K562 (cell line): ENCODE measurements around the gene INSL3. TPM values are rescaled to one million over a fixed set of nuclear protein-coding genes. Genes with fewer than 3 reads are reported as not detected.

ENCODE experiments used
- ATAC-seq: fragments of 200-7000 bp; cut with Tn5 transposase; 3 replicates; pipeline ENCODE4 v1.9.1; 2020; ENCODE audit warnings: moderate library complexity
- BruUV-seq: library from RNA; stranded (reverse); fragments of 400-500 nt; replicated peaks from 2 replicates; lab custom pipeline; 2021; lab: Mats Ljungman, UMichigan
- CTCF ChIA-PET: fragments of 300-600 bp; formaldehyde crosslinking; extraction: SDS; loops from one replicate; lab custom pipeline; 2021; ENCODE audit warnings: low intra/inter-chr PET ratio; lab: Yijun Ruan, JAX
- POLR2A ChIA-PET: fragments of 300-600, 350-650 bp; sonication (Branson Sonifier 250); formaldehyde crosslinking; extraction: SDS; loops from one replicate; lab custom pipeline; 2021; ENCODE audit warnings: antibody characterized with exemption, inconsistent platforms; lab: Yijun Ruan, JAX
- DNase-seq, 4 experiments: peaks; one replicate each; pipeline versions ENCODE4 v3.0.0 to v3.0.0-alpha.2; 2011 to 2018; ENCODE audit warnings: low spot score in 3 of 4, mixed read lengths in 3 of 4; ENCODE audit errors: extremely low read depth in 1 of 4
- FAIRE-seq: peaks from 2 replicates; lab custom pipeline; 2011; peaks lifted over from hg19 to GRCh38; lab: Jason Lieb, UNC
- H2AFZ ChIP-seq: 2 replicates; pipeline ENCODE4 v1.6.0; 2011; ENCODE audit warnings: low read depth, low read length, control low read depth, inconsistent platforms
- H3K27ac ChIP-seq: fragments of 200-600 bp; 3 replicates; pipeline ENCODE4 v1.8.0; 2011; ENCODE audit warnings: low read depth, mild to moderate bottlenecking, control low read depth, inconsistent platforms, low read length, moderate library complexity, mixed read lengths; ENCODE audit errors: extremely low read depth
- H3K27me3 ChIP-seq, 2 experiments: fragments of 300-600 bp in 1 of 2; 2 replicates in 1 of 2; 3 replicates in 1 of 2; pipeline versions ENCODE4 v1.6.0 to v1.8.0; 2011; ENCODE audit warnings: inconsistent platforms in 2 of 2, low read length in 2 of 2, mild to moderate bottlenecking in 1 of 2, mixed read lengths in 1 of 2, moderate library complexity in 1 of 2; ENCODE audit not compliant: control insufficient read depth in 2 of 2, insufficient read depth in 2 of 2
- H3K36me3 ChIP-seq: fragments of 300-600 bp; 3 replicates; pipeline ENCODE4 v1.8.0; 2011; ENCODE audit warnings: mild to moderate bottlenecking, low read length, inconsistent platforms; ENCODE audit not compliant: control insufficient read depth, insufficient read depth
- H3K4me1 ChIP-seq, 2 experiments: fragments of 200-600 bp in 1 of 2; replicated peaks in 1 of 2; 2 replicates in 1 of 2; 3 replicates in 1 of 2; pipeline versions ENCODE4 v1.5.1 to v1.8.0; 2011; ENCODE audit warnings: inconsistent platforms in 2 of 2, low read length in 2 of 2, mild to moderate bottlenecking in 1 of 2, mixed read lengths in 1 of 2, moderate library complexity in 1 of 2; ENCODE audit not compliant: control insufficient read depth in 2 of 2, insufficient read depth in 2 of 2
- H3K4me2 ChIP-seq: 2 replicates; pipeline ENCODE4 v1.6.1; 2011; ENCODE audit warnings: low read length, control low read depth, inconsistent platforms, mixed read lengths; ENCODE audit not compliant: insufficient read depth
- H3K4me3 ChIP-seq: fragments of 200-600 bp; sonication (generic), shearing (Covaris generic); 2 replicates; pipeline ENCODE4 v1.5.1; 2016; ENCODE audit warnings: control low read depth, inconsistent platforms
- H3K79me2 ChIP-seq: fragments of 200-600 bp; 3 replicates; pipeline ENCODE4 v1.8.0; 2011; ENCODE audit warnings: low read length, inconsistent platforms; ENCODE audit not compliant: control insufficient read depth, insufficient read depth
- H3K9ac ChIP-seq, 2 experiments: 2 replicates each; pipeline versions ENCODE4 v1.6.0 to v1.6.1; 2011; ENCODE audit warnings: low read depth in 2 of 2, low read length in 2 of 2, control low read depth in 1 of 2, inconsistent platforms in 1 of 2, mild to moderate bottlenecking in 1 of 2, mixed read lengths in 1 of 2; ENCODE audit not compliant: insufficient read depth in 1 of 2
- H3K9me1 ChIP-seq: one replicate; pipeline ENCODE4 v1.6.0; 2011; ENCODE audit warnings: inconsistent platforms, mild to moderate bottlenecking, low read length, moderate library complexity; ENCODE audit not compliant: control insufficient read depth, insufficient read depth
- H3K9me3 ChIP-seq: replicated peaks from 2 replicates; pipeline ENCODE4 v1.5.1; 2011; ENCODE audit warnings: low read depth, low read length, inconsistent platforms; ENCODE audit not compliant: control insufficient read depth, insufficient read depth
- H4K20me1 ChIP-seq: replicated peaks from 2 replicates; pipeline ENCODE4 v1.6.1; 2011; ENCODE audit warnings: low read length, inconsistent platforms, mixed read lengths; ENCODE audit not compliant: control insufficient read depth, insufficient read depth
- ATF1 ChIP-seq, 2 experiments: fragments of 450-650 bp in 1 of 2; IDR thresholded peaks; 2 replicates each; pipeline ENCODE4 v1.6.1; 2016; ENCODE audit warnings: missing compliant biosample characterization in 1 of 2, missing genetic modification characterization in 1 of 2
- CREB1 ChIP-seq, 2 experiments: sonication (generic) in 1 of 2; formaldehyde crosslinking in 1 of 2; IDR thresholded peaks; 2 replicates each; pipeline versions ENCODE4 v1.6.1 to v1.8.0; 2012 to 2022; ENCODE audit warnings: inconsistent platforms in 1 of 2, mild to moderate bottlenecking in 1 of 2, missing genetic modification reagents in 1 of 2, moderate library complexity in 1 of 2
- HDAC1 ChIP-seq, 2 experiments: fragments of 450-650 bp; IDR thresholded peaks; 2 replicates each; pipeline ENCODE4 v1.6.1; 2016 to 2017; ENCODE audit warnings: inconsistent platforms in 1 of 2, mild to moderate bottlenecking in 1 of 2, moderate library complexity in 1 of 2
- L3MBTL2 ChIP-seq: fragments of 450-650 bp; IDR thresholded peaks from 2 replicates; pipeline ENCODE4 v1.6.1; 2016; ENCODE audit warnings: mild to moderate bottlenecking, moderate library complexity
- MYC ChIP-seq, 2 experiments: fragments of 250-450 bp in 1 of 2; sonication (Bioruptor Pico) in 1 of 2; IDR thresholded peaks; 2 replicates each; pipeline versions ENCODE4 v1.5.1 to v1.6.1; 2012 to 2021; ENCODE audit warnings: low read depth in 2 of 2, borderline replicate concordance in 1 of 2, improper control_type of control experiment in 1 of 2, low read length in 1 of 2, mild to moderate bottlenecking in 1 of 2, moderate library complexity in 1 of 2
- NKRF ChIP-seq: fragments of 450-650 bp; IDR thresholded peaks from 2 replicates; pipeline ENCODE4 v1.6.1; 2016; ENCODE audit warnings: borderline replicate concordance
- PKNOX1 ChIP-seq: fragments of 450-650 bp; IDR thresholded peaks from 2 replicates; pipeline ENCODE4 v1.6.1; 2016
- RBBP5 ChIP-seq: fragments of 200-600 bp; sonication (generic); IDR thresholded peaks from 2 replicates; pipeline ENCODE4 v1.6.1; 2012; ENCODE audit warnings: borderline replicate concordance, mild to moderate bottlenecking, low read length, control low read depth, inconsistent platforms; ENCODE audit not compliant: insufficient read depth, poor library complexity, severe bottlenecking
- ZNF12 ChIP-seq: sonication (generic); formaldehyde crosslinking; IDR thresholded peaks from 2 replicates; pipeline ENCODE4 v1.4.0; 2020; ENCODE audit warnings: mild to moderate bottlenecking, missing genetic modification reagents
- WGBS: fragments of 100-300 bp; shearing (Covaris generic); methylation state at CpG from one replicate; pipeline ENCODE4 v1.1.6; 2016; ENCODE audit warnings: low coverage, mixed read lengths; ENCODE audit not compliant: insufficient coverage; ENCODE audit errors: missing lambda C conversion rate; 5-methylcytosine and 5-hydroxymethylcytosine counted together
- in situ Hi-C: fragments of 300-500 bp; cut with MboI; formaldehyde crosslinking; loops from 4 replicates; pipeline ENCODE4 v1.15.0; 2018; ENCODE audit warnings: inconsistent platforms, mixed read lengths
- intact Hi-C: fragments of 100-400 bp; cut with micrococcal nuclease; formaldehyde crosslinking; loops from 2 replicates; pipeline ENCODE4 v1.14.2; 2022
- polyA plus RNA-seq, 8 experiments: library from polyadenylated mRNA; depleted of rRNA in 4 of 8; stranded (reverse) in 5 of 8; unstranded in 3 of 8; fragments of >200 nt; fragmentation: Nextera tagmentation in 2 of 8; fragmentation: Illumina TruSeq in 1 of 8; extraction: Ambion mirVana in 2 of 8; extraction: Trizol in 1 of 8; gene quantifications; 2 replicates each; pipeline versions ENCODE4 v1.2.1 to v1.2.3, GENCODE V29; 2011 to 2014; ENCODE audit warnings: inconsistent platforms in 1 of 8, missing spikeins in 1 of 8
- total RNA-seq, 7 experiments: library from RNA; depleted of rRNA in 6 of 7; stranded (reverse); fragments of >200 nt in 6 of 7; fragmentation: Illumina TruSeq in 2 of 7; extraction: Trizol in 2 of 7; gene quantifications; 2 replicates each; pipeline versions ENCODE4 v1.2.1 to v1.2.3, GENCODE V29; 2011 to 2021; ENCODE audit warnings: low replicate concordance in 1 of 7

INSL3 gene
- total and polyA plus RNA-seq, 9 of the 15 experiments (the other 6 are each of a cell fraction or from before 2014, with no cell fraction given) = not detected

GRCh38 chr19:17842663-17843291 is 21.5 kb upstream of the INSL3 start (continued):
- TF ChIP-seq L3MBTL2 = peak; percentile 22

GRCh38 chr19:17841810-17842662 is 20.7 kb upstream of the INSL3 start:
- FAIRE-seq (peak; percentile 96), ATAC-seq (peak; percentile 94), DNase-seq (peak; percentile 95 to 100 (median 99))
- no TSS peak for BruUV-seq
- peak overlapping the region; percentile 60 to 96 for H3K9ac ChIP-seq
- H2AFZ ChIP-seq = peak overlapping the region; percentile 96
- H3K79me2 ChIP-seq = peaks cover 10% of the 10 kb centered on the region; the same call in 2 of the 3 replicates
- ChIA-PET CTCF (interaction anchor here (0.5 kb wide), 1 partner anchor 28 kb away, joined by 4 read pairs; no protein-coding TSS in a partner anchor), POLR2A (interaction anchor here (0.5 to 3.6 kb wide), 4 partner anchors 12 to 228 kb away, joined by 3 to 22 read pairs (median 3); partner anchors contain the start of gene RPL18A)
- in situ Hi-C loops = no loop called here
- peaks cover 0 to 37% of the 10 kb centered on the region in 2 experiments; a peak in 3 of 5 replicates for H3K4me1 ChIP-seq
- H3K27ac ChIP-seq = peak overlapping the region; percentile 77
- peaks cover 4% of the 10 kb centered on the region for H3K9me1 ChIP-seq
- no peaks in the 10 kb centered on the region for H3K9me3 ChIP-seq
- intact Hi-C loops = loop anchor here (1.0 kb wide), 1 partner anchor 64 kb away; no protein-coding TSS in a partner anchor
- peak overlapping the region; percentile 86 for H3K4me2 ChIP-seq
- H3K36me3 ChIP-seq = no peaks in the 10 kb centered on the region
- H3K27me3 ChIP-seq = peaks cover 3 to 15% of the 10 kb centered on the region in 2 experiments; a peak in 2 of 5 replicates
- peak overlapping the region; percentile 58 for H3K4me3 ChIP-seq
- WGBS = under 1% methylated on average over 40 of the region's 56 CpGs
- no peaks in the 10 kb centered on the region for H4K20me1 ChIP-seq
- TF ChIP-seq CREB1 (IDR thresholded peaks at IDR 0.05) (no peak), CREB1 (CRISPR knock-in tag; IDR thresholded peaks at IDR 0.05) (peak; percentile 66), NKRF (peak; percentile 55; the same call in 1 of the 2 replicates), HDAC1 (IDR thresholded peaks at IDR 0.05) (peak in 1 of 2 experiments; percentile 85; a peak in 2 of 4 replicates), ZNF12 (CRISPR knock-in tag) (no peak), PKNOX1 (peak; percentile 78), ATF1 (CRISPR knock-in tag; IDR thresholded peaks at IDR 0.05) (no peak), ATF1 (tag; IDR thresholded peaks at IDR 0.05) (peak; percentile 77), MYC (IDR thresholded peaks at IDR 0.05; ENCODE audit: low read depth, low read length) (peak; percentile 92), MYC (CRISPR knock-in tag; IDR thresholded peaks at IDR 0.05; ENCODE audit: borderline replicate concordance, low read depth) (peak; percentile 69; the same call in 1 of the 2 replicates), RBBP5 (no peak)
